ENCODE results near the gene PIBF1. TPM values are rescaled to one million over a fixed set of nuclear protein-coding genes. Genes with fewer than 3 reads are reported as not detected.

PIBF1 gene, protein sequence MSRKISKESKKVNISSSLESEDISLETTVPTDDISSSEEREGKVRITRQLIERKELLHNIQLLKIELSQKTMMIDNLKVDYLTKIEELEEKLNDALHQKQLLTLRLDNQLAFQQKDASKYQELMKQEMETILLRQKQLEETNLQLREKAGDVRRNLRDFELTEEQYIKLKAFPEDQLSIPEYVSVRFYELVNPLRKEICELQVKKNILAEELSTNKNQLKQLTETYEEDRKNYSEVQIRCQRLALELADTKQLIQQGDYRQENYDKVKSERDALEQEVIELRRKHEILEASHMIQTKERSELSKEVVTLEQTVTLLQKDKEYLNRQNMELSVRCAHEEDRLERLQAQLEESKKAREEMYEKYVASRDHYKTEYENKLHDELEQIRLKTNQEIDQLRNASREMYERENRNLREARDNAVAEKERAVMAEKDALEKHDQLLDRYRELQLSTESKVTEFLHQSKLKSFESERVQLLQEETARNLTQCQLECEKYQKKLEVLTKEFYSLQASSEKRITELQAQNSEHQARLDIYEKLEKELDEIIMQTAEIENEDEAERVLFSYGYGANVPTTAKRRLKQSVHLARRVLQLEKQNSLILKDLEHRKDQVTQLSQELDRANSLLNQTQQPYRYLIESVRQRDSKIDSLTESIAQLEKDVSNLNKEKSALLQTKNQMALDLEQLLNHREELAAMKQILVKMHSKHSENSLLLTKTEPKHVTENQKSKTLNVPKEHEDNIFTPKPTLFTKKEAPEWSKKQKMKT
- total RNA-seq, result 27.1 and 28.6 TPM in 2 replicates

GRCh38 chr13:72781451-72782439, at the start of gene PIBF1, which contains the start of gene DIS3:
Gene PIBF1, plus strand, starts transcription at chr13:72782133. Its CDS starts 1,337 bp downstream, at chr13:72783470.
Gene DIS3, minus strand, starts transcription at chr13:72781900. Its CDS starts 68 bp downstream, at chr13:72781832.

DNA sequence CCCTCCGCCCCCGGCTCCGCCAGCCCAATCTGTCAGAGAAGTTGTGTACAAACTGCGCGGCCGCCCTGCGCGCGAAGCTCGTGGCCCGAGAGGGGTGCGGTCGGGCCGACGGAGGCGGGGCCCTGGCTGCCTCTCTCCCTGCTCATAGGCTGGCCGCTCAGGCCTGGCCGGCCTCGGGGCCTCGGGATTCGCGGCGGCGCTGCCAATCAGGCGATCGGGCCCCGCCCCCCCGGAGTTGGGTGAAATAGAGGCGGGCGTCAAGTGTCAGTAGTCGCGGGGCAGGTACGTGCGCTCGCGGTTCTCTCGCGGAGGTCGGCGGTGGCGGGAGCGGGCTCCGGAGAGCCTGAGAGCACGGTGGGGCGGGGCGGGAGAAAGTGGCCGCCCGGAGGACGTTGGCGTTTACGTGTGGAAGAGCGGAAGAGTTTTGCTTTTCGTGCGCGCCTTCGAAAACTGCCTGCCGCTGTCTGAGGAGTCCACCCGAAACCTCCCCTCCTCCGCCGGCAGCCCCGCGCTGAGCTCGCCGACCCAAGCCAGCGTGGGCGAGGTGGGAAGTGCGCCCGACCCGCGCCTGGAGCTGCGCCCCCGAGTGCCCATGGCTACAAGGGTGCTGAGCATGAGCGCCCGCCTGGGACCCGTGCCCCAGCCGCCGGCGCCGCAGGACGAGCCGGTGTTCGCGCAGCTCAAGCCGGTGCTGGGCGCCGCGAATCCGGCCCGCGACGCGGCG, 277.0 kb downstream of the PIBF1 start, which contains the start of gene KLF5:
Gene KLF5 (plus strand): TSS at position 270 of the 724 bp plus-strand sequence. CDS start 323 bp downstream, at position 593.

Other genes starting within 250 kb of the PIBF1 start
- gene MZT1, start 54.5 kb upstream of the PIBF1 start, total RNA-seq, result 32.8 and 34.0 TPM in 2 replicates
- gene BORA, start 54.2 kb upstream of the PIBF1 start, total RNA-seq, result 10.1 and 10.3 TPM in 2 replicates
- 40.3 and 44.5 TPM in 2 replicates for gene DIS3, start 233 bp upstream of the PIBF1 start, total RNA-seq

Data from epithelial cell of umbilical artery (primary cell).